ENCODE measurements around the gene PGD.

DNA sequence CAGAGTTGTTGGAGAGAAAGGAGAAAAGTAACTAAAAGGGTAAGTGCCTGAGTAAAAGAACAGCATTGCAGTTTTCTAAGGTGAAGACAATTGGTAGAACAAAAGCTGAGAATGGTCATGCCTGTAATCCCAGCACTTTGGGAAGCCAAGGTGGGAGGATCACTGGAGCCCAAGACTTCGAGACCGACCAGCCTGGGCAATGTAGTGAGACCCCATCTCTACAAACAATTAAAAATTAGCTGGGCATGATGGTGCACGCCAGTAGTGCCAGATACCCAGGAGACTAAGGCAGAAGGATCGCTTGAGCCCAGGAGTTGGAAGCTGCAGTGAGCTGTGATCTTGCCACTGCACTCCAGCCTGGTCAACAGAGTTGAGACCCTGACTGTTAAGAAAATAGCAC, 15.2 kb upstream of the PGD start:
- TF ChIP-seq CTCF (IDR thresholded peaks at IDR 0.05) (no peak), POLR2A (IDR thresholded peaks at IDR 0.05) (no peak)

Data from thyroid gland (tissue), 4 donors.